GM12891 (cell line): ENCODE data around the gene MYL5.

Experiments used
- SPI1 ChIP-seq: IDR thresholded peaks from 2 replicates; pipeline ENCODE4 v1.6.1; 2011; ENCODE audit warnings: low read depth, low read length, control low read depth
- TAF1 ChIP-seq: IDR thresholded peaks from 2 replicates; pipeline ENCODE4 v1.6.1; 2011; ENCODE audit warnings: low read depth, low read length, control low read depth

DNA sequence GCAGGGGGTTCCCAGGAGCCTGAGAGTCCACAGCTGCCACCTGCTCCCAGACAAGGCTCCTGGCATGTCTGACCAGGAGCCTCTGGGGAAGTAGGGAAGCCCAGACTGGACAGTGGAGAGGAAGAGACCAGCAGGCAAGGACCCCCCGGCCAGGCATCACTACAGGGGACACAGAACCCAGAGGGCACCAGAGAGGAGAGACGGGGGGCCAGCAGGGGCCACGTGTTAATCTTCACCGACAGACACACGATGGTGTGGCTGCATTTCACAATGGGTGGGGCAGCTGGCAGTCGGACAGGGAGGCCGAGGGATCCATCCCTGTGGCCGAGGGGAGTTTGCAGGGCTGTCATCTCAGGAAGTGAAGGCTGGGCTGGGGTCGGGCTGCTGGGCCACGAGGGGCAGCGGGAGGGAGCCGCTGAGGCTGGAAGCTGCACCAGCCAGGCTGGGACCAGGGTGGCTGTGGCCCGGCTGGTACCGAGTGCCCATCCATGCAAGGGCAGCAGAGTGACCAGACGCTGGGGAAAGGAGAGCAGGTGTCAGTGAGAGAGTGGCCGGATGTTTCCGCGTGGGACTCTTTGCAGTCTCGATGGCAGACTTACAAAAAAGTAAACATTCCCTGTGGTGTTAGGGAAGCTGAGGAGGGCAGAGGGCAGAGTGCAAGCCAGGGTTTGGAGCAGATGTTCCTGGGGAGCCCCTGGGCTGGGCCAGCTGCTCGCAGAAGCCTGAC, 44.3 kb upstream of the MYL5 start:
- TF ChIP-seq SPI1 (no peak), TAF1 (no peak)
